ENCODE measurements around the gene FBXO21. TPM values are rescaled to one million over a fixed set of nuclear protein-coding genes. Genes with fewer than 3 reads are reported as not detected.

Gene FBXO21
- total and polyA plus RNA-seq, 2 of the 4 experiments (the other 2 are of a cell fraction) = 43.6 to 56.6 TPM

DNA sequence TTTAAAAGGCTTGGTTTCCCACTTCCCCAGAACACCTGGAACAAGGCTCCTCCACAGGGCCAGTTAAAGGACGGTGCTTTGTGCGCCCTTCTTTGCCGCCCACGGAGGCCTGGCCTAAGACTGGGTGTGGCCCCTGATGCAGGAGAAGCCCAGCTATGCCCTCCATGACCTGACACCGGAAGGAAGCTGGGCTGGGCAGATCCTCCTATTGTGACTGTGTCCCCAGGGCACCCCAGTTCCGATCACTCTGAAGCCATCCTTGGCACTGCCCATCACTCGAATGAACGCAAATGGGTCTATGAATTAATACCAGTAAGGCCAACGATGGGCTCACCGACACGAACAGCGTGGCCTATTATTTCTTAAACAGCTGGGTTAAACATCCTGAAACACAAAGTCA, 42.6 kb downstream of the FBXO21 start:
- in situ Hi-C loops (cut with MboI; ENCODE audit: low sequenced_read_pairs) (no loop called here), intact Hi-C loops (cut with micrococcal nuclease) (no loop called here), dilution Hi-C loops (cut with HindIII; ENCODE audit: low sequenced_read_pairs, unreplicated experiment) (no loop called here)
- Histone ChIP-seq H3K4ac (ENCODE audit: low read depth, low read length) (no peak overlapping the region), H2AFZ (replicated peaks; ENCODE audit: low read length, poor library complexity) (no peak overlapping the region), H3K9me1 (ENCODE audit: insufficient read depth, low read length) (peaks cover 3% of the 10 kb centered on the region; the same call in 1 of the 2 replicates), H3K9ac (ENCODE audit: low read depth, low read length) (no peak overlapping the region), H2AK9ac (replicated peaks; ENCODE audit: low read depth, low read length, poor library complexity) (no peak overlapping the region), H4K8ac (ENCODE audit: low read depth in 2 of 2, low read length in 2 of 2) (no peak overlapping the region), H3K4me1 (ENCODE audit: control insufficient read depth, insufficient read depth, low read length) (no peaks in the 10 kb centered on the region), H3K9me3 (ENCODE audit: control insufficient read depth, insufficient read depth, low read length) (no peaks in the 10 kb centered on the region), H2BK120ac (ENCODE audit: low read depth, low read length) (no peak overlapping the region), H3K23ac (ENCODE audit: low read depth, low read length) (no peak overlapping the region), H2BK15ac (ENCODE audit: low read depth, low read length) (no peak overlapping the region), H3K79me1 (ENCODE audit: low read depth in 1 of 2, low read length in 2 of 2) (no peaks in the 10 kb centered on the region), H3K27me3 (ENCODE audit: control insufficient read depth, insufficient read depth, low read length) (no peaks in the 10 kb centered on the region), H3K4me2 (ENCODE audit: low read depth, low read length) (no peak overlapping the region), H3K14ac (replicated peaks; ENCODE audit: low read depth, low read length) (no peak overlapping the region), H4K20me1 (ENCODE audit: insufficient read depth, low read length) (peaks cover 4% of the 10 kb centered on the region; the same call in 1 of the 2 replicates), H2AK5ac (ENCODE audit: low read depth, low read length) (no peak overlapping the region), H2BK5ac (ENCODE audit: low read depth, low read length, poor library complexity, severe bottlenecking) (no peak overlapping the region), H3K56ac (ENCODE audit: extremely low read depth, insufficient read depth, low read length) (no peak overlapping the region), H4K91ac (ENCODE audit: insufficient read depth, low read depth, low read length) (no peak overlapping the region), H4K5ac (ENCODE audit: low read depth, low read length) (no peak overlapping the region), H3K4me3 (ENCODE audit: insufficient read depth, low read depth, low read length) (no peak overlapping the region), H3K27ac (ENCODE audit: insufficient read depth, low read length) (no peak overlapping the region), H3K36me3 (ENCODE audit: control insufficient read depth, insufficient read depth, low read length) (peaks cover 38% of the 10 kb centered on the region), H3K18ac (ENCODE audit: low read depth, low read length) (no peak overlapping the region), H2BK20ac (ENCODE audit: low read depth, low read length) (no peak overlapping the region)
- POLR2A ChIA-PET (ENCODE audit: unreplicated experiment) = no interaction called here
- WGBS, 2 experiments (ENCODE audit: extremely low coverage in 2 of 2, insufficient read length in 1 of 2) = 97% methylated on average over 11 of the region's 12 CpGs; no CpG with 5 or more reads in 1 of the 2 experiments
- no TSS peak for BruUV-seq (replicated peaks)
- no peak for DNase-seq
- TF ChIP-seq CEBPB (IDR thresholded peaks at IDR 0.05; ENCODE audit: low read depth, low read length) (no peak), ELK1 (IDR thresholded peaks at IDR 0.05; ENCODE audit: borderline replicate concordance, low read depth, low read length) (no peak), BHLHE40 (IDR thresholded peaks at IDR 0.05; ENCODE audit: low read depth, low read length) (no peak), SMC3 (IDR thresholded peaks at IDR 0.05; ENCODE audit: low read depth, low read length) (no peak), MAFK (IDR thresholded peaks at IDR 0.05; ENCODE audit: low read depth, low read length) (no peak), FOS (IDR thresholded peaks at IDR 0.05; ENCODE audit: low read depth, low read length) (no peak), MAZ (IDR thresholded peaks at IDR 0.05; ENCODE audit: borderline replicate concordance, low read depth, low read length) (no peak)
- CTCF ChIA-PET = no interaction called here
- ATAC-seq (ENCODE audit: low read depth) = no peak
